ENCODE data around the gene C6orf89.

The C6orf89 gene

GRCh38 chr6:36885461-36886401 lies at the start of gene C6orf89:
TSS of gene C6orf89 (plus strand) at chr6:36885952. CDS start at chr6:36899445, 13,493 bp downstream.
- peaks cover 14% of the 10 kb centered on the region for H3K36me3 Mint-ChIP-seq (ENCODE audit: low read depth)
- no peaks in the 10 kb centered on the region for H3K9me3 Mint-ChIP-seq
- no peaks in the 10 kb centered on the region for H3K27me3 Mint-ChIP-seq (ENCODE audit: low read depth)
- H3K4me3 Mint-ChIP-seq: peak within 1 kb of the TSS; percentile 89
- H3K4me1 Mint-ChIP-seq (ENCODE audit: low read depth): peaks cover 27% of the 10 kb centered on the region
- peak within 1 kb of the TSS; percentile 85 for H3K27ac Mint-ChIP-seq

- Mint-ChIP-seq H3K4me1 (ENCODE audit: low read depth) (peaks cover 9% of the 10 kb centered on the region), H3K4me3 (no peak overlapping the region), H3K36me3 (ENCODE audit: low read depth) (peaks cover 2% of the 10 kb centered on the region), H3K27me3 (ENCODE audit: low read depth) (peaks cover 46% of the 10 kb centered on the region), H3K27ac (no peak overlapping the region), H3K9me3 (no peaks in the 10 kb centered on the region)
Observed at GRCh38 chr6:36836111-36837021, 49.4 kb upstream of the C6orf89 start.

- Mint-ChIP-seq H3K27me3 (ENCODE audit: low read depth) (peaks cover 48% of the 10 kb centered on the region), H3K4me3 (no peak overlapping the region), H3K4me1 (ENCODE audit: low read depth) (peaks cover 9% of the 10 kb centered on the region), H3K9me3 (no peaks in the 10 kb centered on the region), H3K36me3 (ENCODE audit: low read depth) (peaks cover 2% of the 10 kb centered on the region), H3K27ac (no peak overlapping the region)
Observed at GRCh38 chr6:36837022-36837339, 48.8 kb upstream of the C6orf89 start.

GRCh38 chr6:36837686-36838085 lies 48.1 kb upstream of the C6orf89 start:
- Mint-ChIP-seq H3K27me3 (ENCODE audit: low read depth) (peaks cover 51% of the 10 kb centered on the region), H3K4me3 (peak overlapping the region; percentile 12), H3K9me3 (no peaks in the 10 kb centered on the region), H3K36me3 (ENCODE audit: low read depth) (peaks cover 2% of the 10 kb centered on the region), H3K27ac (peak overlapping the region; percentile 26), H3K4me1 (ENCODE audit: low read depth) (peaks cover 9% of the 10 kb centered on the region)

- peak within 1 kb of the TSS; percentile 71 for H3K4me3 Mint-ChIP-seq
- peaks cover 2% of the 10 kb centered on the region for H3K36me3 Mint-ChIP-seq (ENCODE audit: low read depth)
- no peaks in the 10 kb centered on the region for H3K9me3 Mint-ChIP-seq
- H3K27ac Mint-ChIP-seq: no peak within 1 kb of the TSS
- H3K27me3 Mint-ChIP-seq (ENCODE audit: low read depth): peaks cover 51% of the 10 kb centered on the region
- peaks cover 9% of the 10 kb centered on the region for H3K4me1 Mint-ChIP-seq (ENCODE audit: low read depth)
Observed at GRCh38 chr6:36838896-36839748, 46.6 kb upstream of the C6orf89 start, which contains the start of gene CPNE5. TSS of gene CPNE5 (minus strand) at chr6:36839444. CDS start at chr6:36839377, 67 bp downstream.

- Mint-ChIP-seq H3K4me3 (peak overlapping the region; percentile 71), H3K27me3 (ENCODE audit: low read depth) (peaks cover 51% of the 10 kb centered on the region), H3K36me3 (ENCODE audit: low read depth) (peaks cover 2% of the 10 kb centered on the region), H3K27ac (no peak overlapping the region), H3K9me3 (no peaks in the 10 kb centered on the region), H3K4me1 (ENCODE audit: low read depth) (peaks cover 11% of the 10 kb centered on the region)
Observed at GRCh38 chr6:36839749-36840431, 45.9 kb upstream of the C6orf89 start.

GRCh38 chr6:36840432-36841403 lies 45.0 kb upstream of the C6orf89 start:
- Mint-ChIP-seq H3K36me3 (ENCODE audit: low read depth) (peaks cover 2% of the 10 kb centered on the region), H3K27ac (no peak overlapping the region), H3K4me3 (peak overlapping the region; percentile 71), H3K4me1 (ENCODE audit: low read depth) (peaks cover 11% of the 10 kb centered on the region), H3K9me3 (no peaks in the 10 kb centered on the region), H3K27me3 (ENCODE audit: low read depth) (peaks cover 50% of the 10 kb centered on the region)

- Mint-ChIP-seq H3K4me1 (ENCODE audit: low read depth) (peaks cover 11% of the 10 kb centered on the region), H3K36me3 (ENCODE audit: low read depth) (peaks cover 2% of the 10 kb centered on the region), H3K9me3 (no peaks in the 10 kb centered on the region), H3K27me3 (ENCODE audit: low read depth) (peaks cover 44% of the 10 kb centered on the region), H3K27ac (no peak overlapping the region), H3K4me3 (no peak overlapping the region)
Observed at GRCh38 chr6:36841756-36842155, 44.0 kb upstream of the C6orf89 start.

- H3K27me3 Mint-ChIP-seq (ENCODE audit: low read depth): peaks cover 30% of the 10 kb centered on the region
- no peak overlapping the region for H3K4me3 Mint-ChIP-seq
- no peaks in the 10 kb centered on the region for H3K36me3 Mint-ChIP-seq (ENCODE audit: low read depth)
- peaks cover 11% of the 10 kb centered on the region for H3K4me1 Mint-ChIP-seq (ENCODE audit: low read depth)
- no peak overlapping the region for H3K27ac Mint-ChIP-seq
- H3K9me3 Mint-ChIP-seq: no peaks in the 10 kb centered on the region
Observed at GRCh38 chr6:36843170-36843569, 42.6 kb upstream of the C6orf89 start.

- Mint-ChIP-seq H3K27ac (no peak overlapping the region), H3K4me1 (ENCODE audit: low read depth) (peaks cover 7% of the 10 kb centered on the region), H3K36me3 (ENCODE audit: low read depth) (no peaks in the 10 kb centered on the region), H3K9me3 (no peaks in the 10 kb centered on the region), H3K27me3 (ENCODE audit: low read depth) (peaks cover 21% of the 10 kb centered on the region), H3K4me3 (no peak overlapping the region)
Observed at GRCh38 chr6:36844232-36845170, 41.3 kb upstream of the C6orf89 start.

- Mint-ChIP-seq H3K4me1 (ENCODE audit: low read depth) (peaks cover 5% of the 10 kb centered on the region), H3K27me3 (ENCODE audit: low read depth) (peaks cover 18% of the 10 kb centered on the region), H3K36me3 (ENCODE audit: low read depth) (peaks cover 3% of the 10 kb centered on the region), H3K9me3 (no peaks in the 10 kb centered on the region), H3K4me3 (no peak overlapping the region), H3K27ac (no peak overlapping the region)
Observed at GRCh38 chr6:36845233-36845632, 40.5 kb upstream of the C6orf89 start.

- peaks cover 3% of the 10 kb centered on the region for H3K9me3 Mint-ChIP-seq
- H3K4me3 Mint-ChIP-seq: no peak overlapping the region
- H3K36me3 Mint-ChIP-seq (ENCODE audit: low read depth): peaks cover 11% of the 10 kb centered on the region
- H3K4me1 Mint-ChIP-seq (ENCODE audit: low read depth): peaks cover 4% of the 10 kb centered on the region
- no peak overlapping the region for H3K27ac Mint-ChIP-seq
- H3K27me3 Mint-ChIP-seq (ENCODE audit: low read depth): peaks cover 5% of the 10 kb centered on the region
Observed at GRCh38 chr6:36847152-36847551, 38.6 kb upstream of the C6orf89 start.
